Measurements from ENCODE around the gene COG5.

The COG5 gene

GRCh38 chr7:107472116-107472515, 91.6 kb downstream of the COG5 start:
- Histone ChIP-seq H3K36me3 (ENCODE audit: control insufficient read depth, low read length) (no peaks in the 10 kb centered on the region), H3K4me3 (ENCODE audit: low read length) (no peak overlapping the region), H3K4me1 (ENCODE audit: control insufficient read depth, low read length) (peaks cover 7% of the 10 kb centered on the region), H3K4me2 (ENCODE audit: low read length) (no peak overlapping the region), H3K27me3 (ENCODE audit: control insufficient read depth, low read length) (no peaks in the 10 kb centered on the region), H3K27ac (ENCODE audit: low read depth, low read length) (no peak overlapping the region), H3K79me2 (ENCODE audit: control insufficient read depth, low read length) (no peaks in the 10 kb centered on the region), H3K9me3 (ENCODE audit: control insufficient read depth, insufficient read depth, low read length) (no peaks in the 10 kb centered on the region), H3K9me2 (replicated peaks; ENCODE audit: control insufficient read depth, low read length) (no peaks in the 10 kb centered on the region), H3F3A (ENCODE audit: control insufficient read depth, insufficient read depth) (no peaks in the 10 kb centered on the region), H4K20me1 (ENCODE audit: control insufficient read depth, insufficient read depth, low read depth, low read length) (no peaks in the 10 kb centered on the region)
- TF ChIP-seq EZH2phosphoT487 (IDR thresholded peaks at IDR 0.05; ENCODE audit: borderline replicate concordance, low read length) (no peak), CTCF (IDR thresholded peaks at IDR 0.05; ENCODE audit: low read depth, low read length, poor library complexity, severe bottlenecking) (no peak)

- peaks cover 7% of the 10 kb centered on the region for H3K4me1 ChIP-seq (ENCODE audit: control insufficient read depth, low read length)
Measured at GRCh38 chr7:107471292-107472070, 92.2 kb downstream of the COG5 start.

GRCh38 chr7:107469929-107470328, 93.8 kb downstream of the COG5 start, which contains the start of gene GPR22:
Gene GPR22 (plus strand): TSS chr7:107470057. CDS start chr7:107474061, 4,004 bp downstream.
- Histone ChIP-seq H3K27me3 (ENCODE audit: control insufficient read depth, low read length) (no peaks in the 10 kb centered on the region), H3K4me1 (ENCODE audit: control insufficient read depth, low read length) (peaks cover 7% of the 10 kb centered on the region), H4K20me1 (ENCODE audit: control insufficient read depth, insufficient read depth, low read depth, low read length) (no peaks in the 10 kb centered on the region), H3K9me3 (ENCODE audit: control insufficient read depth, insufficient read depth, low read length) (no peaks in the 10 kb centered on the region), H3F3A (ENCODE audit: control insufficient read depth, insufficient read depth) (no peaks in the 10 kb centered on the region), H3K9me2 (replicated peaks; ENCODE audit: control insufficient read depth, low read length) (no peaks in the 10 kb centered on the region), H3K36me3 (ENCODE audit: control insufficient read depth, low read length) (no peaks in the 10 kb centered on the region), H3K4me2 (ENCODE audit: low read length) (no peak within 1 kb of the TSS), H3K4me3 (ENCODE audit: low read length) (no peak within 1 kb of the TSS), H3K79me2 (ENCODE audit: control insufficient read depth, low read length) (no peaks in the 10 kb centered on the region), H3K27ac (ENCODE audit: low read depth, low read length) (no peak within 1 kb of the TSS)
- TF ChIP-seq CTCF (IDR thresholded peaks at IDR 0.05; ENCODE audit: low read depth, low read length, poor library complexity, severe bottlenecking) (no peak), EZH2phosphoT487 (IDR thresholded peaks at IDR 0.05; ENCODE audit: borderline replicate concordance, low read length) (no peak)

More at GRCh38 chr7:107471292-107472070, 92.2 kb downstream of the COG5 start:
- Histone ChIP-seq H3K4me3 (ENCODE audit: low read length) (no peak overlapping the region), H3K79me2 (ENCODE audit: control insufficient read depth, low read length) (no peaks in the 10 kb centered on the region), H3K9me2 (replicated peaks; ENCODE audit: control insufficient read depth, low read length) (no peaks in the 10 kb centered on the region), H3K27ac (ENCODE audit: low read depth, low read length) (no peak overlapping the region), H3K4me2 (ENCODE audit: low read length) (no peak overlapping the region), H3F3A (ENCODE audit: control insufficient read depth, insufficient read depth) (no peaks in the 10 kb centered on the region), H3K36me3 (ENCODE audit: control insufficient read depth, low read length) (no peaks in the 10 kb centered on the region), H3K27me3 (ENCODE audit: control insufficient read depth, low read length) (no peaks in the 10 kb centered on the region), H4K20me1 (ENCODE audit: control insufficient read depth, insufficient read depth, low read depth, low read length) (no peaks in the 10 kb centered on the region), H3K9me3 (ENCODE audit: control insufficient read depth, insufficient read depth, low read length) (no peaks in the 10 kb centered on the region)
- TF ChIP-seq EZH2phosphoT487 (IDR thresholded peaks at IDR 0.05; ENCODE audit: borderline replicate concordance, low read length), result no peak
- no peak for TF ChIP-seq CTCF (IDR thresholded peaks at IDR 0.05; ENCODE audit: low read depth, low read length, poor library complexity, severe bottlenecking)

Measured in DOHH2 (cell line).